WERI-Rb-1 (cell line): ENCODE results near the gene OR1K1.

ENCODE experiments used
- DNase-seq: peaks from one replicate; pipeline ENCODE4 v3.0.0-alpha.2; 2020
- H3K27ac ChIP-seq: fragments of 250-450 bp; sonication (Bioruptor Pico); 2 replicates; pipeline ENCODE4 v1.5.1; 2020; ENCODE audit warnings: mild to moderate bottlenecking, moderate library complexity
- H3K27me3 ChIP-seq: fragments of 250-450 bp; sonication (Bioruptor Pico); 2 replicates; pipeline ENCODE4 v1.5.1; 2021; ENCODE audit warnings: mild to moderate bottlenecking, low read depth, moderate library complexity; ENCODE audit not compliant: insufficient read depth, severe bottlenecking
- H3K36me3 ChIP-seq: fragments of 250-450 bp; sonication (Bioruptor Pico); 2 replicates; pipeline ENCODE4 v1.5.1; 2020; ENCODE audit warnings: mild to moderate bottlenecking, moderate library complexity
- H3K4me3 ChIP-seq: 2 replicates; pipeline ENCODE4 v1.5.1; 2011; ENCODE audit warnings: low read depth, mild to moderate bottlenecking, control low read depth, low read length
- H3K9me3 ChIP-seq: fragments of 250-450 bp; sonication (Bioruptor Pico); 2 replicates; pipeline ENCODE4 v1.5.1; 2021; ENCODE audit warnings: mild to moderate bottlenecking, moderate library complexity; ENCODE audit not compliant: severe bottlenecking
- TF ChIP-seq, protein P1 (sequence below): IDR thresholded peaks from 2 replicates; pipeline ENCODE4 v1.5.1; 2011; ENCODE audit warnings: low read depth, mild to moderate bottlenecking, control low read depth, inconsistent platforms, low read length

OR1K1 gene

DNA sequence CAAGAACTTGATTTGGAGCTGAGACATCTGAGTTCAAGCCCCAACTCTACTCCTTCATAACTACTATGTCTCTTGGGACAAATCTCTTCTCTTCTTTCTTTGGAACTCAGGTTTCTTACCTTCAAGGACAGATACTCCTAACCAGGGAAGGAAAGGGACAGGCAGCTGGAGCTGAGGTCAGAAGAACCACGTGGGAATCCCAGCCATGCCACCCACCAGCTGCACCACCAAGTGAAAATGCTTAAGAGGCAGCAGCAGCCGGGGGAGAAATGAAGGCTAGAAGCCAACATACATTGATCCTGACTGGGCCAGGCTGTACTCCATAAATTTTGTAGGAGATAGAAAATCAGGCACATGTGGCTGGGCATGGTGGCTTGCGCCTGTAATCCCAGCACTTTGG lies 20.7 kb upstream of the OR1K1 start:
- H3K9me3 ChIP-seq: no peaks in the 10 kb centered on the region
- no peak for DNase-seq

DNA sequence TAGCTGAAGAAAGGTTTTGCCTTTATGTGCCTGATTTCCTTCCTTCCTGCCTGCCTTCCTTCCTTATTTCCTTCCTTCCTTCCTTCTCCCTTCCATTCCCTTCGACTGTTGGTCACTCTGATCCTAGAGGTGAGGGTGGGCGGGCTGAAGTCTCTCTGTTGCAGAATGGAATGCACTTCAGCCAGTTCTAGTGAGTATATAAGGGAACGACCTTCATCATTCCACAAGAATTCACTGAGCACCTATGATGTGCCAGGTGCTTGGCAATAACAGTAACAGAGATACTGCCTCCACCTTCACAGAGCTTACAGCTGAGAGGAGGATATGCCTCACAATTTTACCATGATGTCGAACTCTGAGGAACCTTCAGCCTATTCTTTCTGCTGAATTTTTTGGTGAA lies 19.9 kb upstream of the OR1K1 start:
- TF ChIP-seq, protein P1, sequence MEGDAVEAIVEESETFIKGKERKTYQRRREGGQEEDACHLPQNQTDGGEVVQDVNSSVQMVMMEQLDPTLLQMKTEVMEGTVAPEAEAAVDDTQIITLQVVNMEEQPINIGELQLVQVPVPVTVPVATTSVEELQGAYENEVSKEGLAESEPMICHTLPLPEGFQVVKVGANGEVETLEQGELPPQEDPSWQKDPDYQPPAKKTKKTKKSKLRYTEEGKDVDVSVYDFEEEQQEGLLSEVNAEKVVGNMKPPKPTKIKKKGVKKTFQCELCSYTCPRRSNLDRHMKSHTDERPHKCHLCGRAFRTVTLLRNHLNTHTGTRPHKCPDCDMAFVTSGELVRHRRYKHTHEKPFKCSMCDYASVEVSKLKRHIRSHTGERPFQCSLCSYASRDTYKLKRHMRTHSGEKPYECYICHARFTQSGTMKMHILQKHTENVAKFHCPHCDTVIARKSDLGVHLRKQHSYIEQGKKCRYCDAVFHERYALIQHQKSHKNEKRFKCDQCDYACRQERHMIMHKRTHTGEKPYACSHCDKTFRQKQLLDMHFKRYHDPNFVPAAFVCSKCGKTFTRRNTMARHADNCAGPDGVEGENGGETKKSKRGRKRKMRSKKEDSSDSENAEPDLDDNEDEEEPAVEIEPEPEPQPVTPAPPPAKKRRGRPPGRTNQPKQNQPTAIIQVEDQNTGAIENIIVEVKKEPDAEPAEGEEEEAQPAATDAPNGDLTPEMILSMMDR: no peak
- DNase-seq: no peak
- H3K4me3 ChIP-seq: no peak overlapping the region
- no peaks in the 10 kb centered on the region for H3K9me3 ChIP-seq
- H3K27ac ChIP-seq: no peak overlapping the region
- no peaks in the 10 kb centered on the region for H3K36me3 ChIP-seq
- H3K27me3 ChIP-seq: peaks cover 4% of the 10 kb centered on the region

More for the DNA sequence above, 20.7 kb upstream of the OR1K1 start:
- Histone ChIP-seq H3K27ac (no peak overlapping the region), H3K4me3 (no peak overlapping the region), H3K36me3 (no peaks in the 10 kb centered on the region), H3K27me3 (peaks cover 4% of the 10 kb centered on the region)
- TF ChIP-seq, protein P1: no peak

DNA sequence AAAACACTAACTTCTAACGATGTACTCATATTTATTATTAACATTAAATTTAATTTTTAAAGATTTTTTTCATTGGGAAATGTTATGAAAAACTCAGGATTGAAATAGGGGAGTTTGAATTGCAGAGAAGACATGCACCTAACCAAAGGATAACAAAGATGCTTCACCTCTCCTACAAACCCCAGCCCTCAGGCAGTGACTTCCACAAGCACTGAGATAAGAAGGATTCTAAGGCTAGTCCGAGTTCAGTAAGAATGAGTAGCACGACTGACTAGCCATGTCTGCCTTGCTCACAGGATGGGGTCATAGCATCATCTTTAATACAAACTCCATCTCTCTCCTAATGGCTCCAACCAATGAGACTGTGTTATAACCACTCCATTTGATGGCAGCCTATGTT lies 18.3 kb upstream of the OR1K1 start:
- Histone ChIP-seq H3K27me3 (peaks cover 4% of the 10 kb centered on the region), H3K9me3 (no peaks in the 10 kb centered on the region), H3K36me3 (no peaks in the 10 kb centered on the region), H3K4me3 (no peak overlapping the region), H3K27ac (no peak overlapping the region)
- no peak for DNase-seq
- TF ChIP-seq, protein P1: no peak

DNA sequence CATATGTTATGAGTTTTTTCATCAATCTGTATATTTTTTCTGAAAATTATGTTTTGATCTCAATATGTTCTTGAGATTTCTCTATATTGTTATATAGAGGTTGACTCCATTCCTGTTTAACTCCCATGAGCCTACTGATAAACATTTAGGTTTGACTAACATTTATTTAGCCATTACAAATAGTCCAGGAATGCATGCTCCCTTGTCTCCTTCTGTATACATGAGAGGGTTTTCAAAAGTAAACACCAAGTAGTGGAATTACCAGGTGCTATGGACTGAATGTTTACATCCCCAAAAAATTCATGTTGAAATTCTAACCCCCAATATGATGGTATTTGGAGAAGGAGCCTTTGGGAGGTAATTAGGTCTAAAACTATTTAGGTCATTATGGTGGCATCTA lies 14.7 kb upstream of the OR1K1 start:
- no peak for DNase-seq
- H3K36me3 ChIP-seq: no peaks in the 10 kb centered on the region
- H3K4me3 ChIP-seq: no peak overlapping the region
- TF ChIP-seq, protein P1: no peak
- H3K27me3 ChIP-seq: peaks cover 5% of the 10 kb centered on the region
- no peak overlapping the region for H3K27ac ChIP-seq
- no peaks in the 10 kb centered on the region for H3K9me3 ChIP-seq

DNA sequence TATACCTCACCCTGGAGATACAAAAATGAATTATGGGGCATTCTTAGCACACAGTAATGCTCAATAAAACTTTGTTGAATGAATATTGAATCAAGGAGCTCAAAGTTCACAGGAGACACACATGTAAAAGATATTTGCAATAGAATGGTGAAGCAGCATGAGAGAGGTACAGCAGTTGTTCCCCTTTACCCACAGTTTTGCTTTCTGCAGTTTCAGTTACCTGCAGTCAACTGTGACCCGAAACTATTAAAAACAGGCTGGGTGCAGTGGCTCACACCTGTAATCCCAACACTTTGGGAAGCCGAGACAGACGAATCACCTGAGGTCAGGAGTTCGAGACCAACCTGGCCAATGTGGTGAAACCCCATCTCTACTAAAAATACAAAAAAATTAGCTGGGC lies 13.6 kb upstream of the OR1K1 start:
- no peak overlapping the region for H3K27ac ChIP-seq
- DNase-seq: no peak
- TF ChIP-seq, protein P1: no peak

DNA sequence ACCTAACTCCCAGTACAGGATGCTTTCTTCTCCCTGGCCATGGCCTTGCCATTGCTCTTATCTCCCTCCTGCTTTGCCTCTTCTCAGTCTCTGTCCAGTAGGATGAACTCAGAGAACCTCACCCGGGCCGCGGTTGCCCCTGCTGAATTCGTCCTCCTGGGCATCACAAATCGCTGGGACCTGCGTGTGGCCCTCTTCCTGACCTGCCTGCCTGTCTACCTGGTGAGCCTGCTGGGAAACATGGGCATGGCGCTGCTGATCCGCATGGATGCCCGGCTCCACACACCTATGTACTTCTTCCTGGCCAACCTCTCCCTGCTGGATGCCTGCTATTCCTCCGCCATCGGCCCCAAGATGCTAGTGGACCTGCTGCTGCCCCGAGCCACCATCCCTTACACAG lies 11.1 kb upstream of the OR1K1 start, which contains the start of gene OR5C1:
TSS of gene OR5C1 (plus strand) at position 103 of the 400 bp plus-strand sequence. CDS start at position 103, 0 bp downstream.
- Histone ChIP-seq H3K36me3 (no peaks in the 10 kb centered on the region), H3K27me3 (peaks cover 5% of the 10 kb centered on the region), H3K27ac (no peak within 1 kb of the TSS)

More for the DNA sequence above, 13.6 kb upstream of the OR1K1 start:
- Histone ChIP-seq H3K36me3 (no peaks in the 10 kb centered on the region), H3K9me3 (no peaks in the 10 kb centered on the region), H3K27me3 (peaks cover 5% of the 10 kb centered on the region), H3K4me3 (no peak overlapping the region)

More for the DNA sequence above, 11.1 kb upstream of the OR1K1 start, which contains the start of gene OR5C1:
- no peak for DNase-seq
- no peak within 1 kb of the TSS for H3K4me3 ChIP-seq
- TF ChIP-seq, protein P1: no peak
- peaks cover 2% of the 10 kb centered on the region for H3K9me3 ChIP-seq
